ENCODE data around the gene PRR20G. TPM values are rescaled to one million over a fixed set of nuclear protein-coding genes. Genes with fewer than 3 reads are reported as not detected.

Gene PRR20G
- total RNA-seq, 1 donor from 2014 or later: not detected

DNA sequence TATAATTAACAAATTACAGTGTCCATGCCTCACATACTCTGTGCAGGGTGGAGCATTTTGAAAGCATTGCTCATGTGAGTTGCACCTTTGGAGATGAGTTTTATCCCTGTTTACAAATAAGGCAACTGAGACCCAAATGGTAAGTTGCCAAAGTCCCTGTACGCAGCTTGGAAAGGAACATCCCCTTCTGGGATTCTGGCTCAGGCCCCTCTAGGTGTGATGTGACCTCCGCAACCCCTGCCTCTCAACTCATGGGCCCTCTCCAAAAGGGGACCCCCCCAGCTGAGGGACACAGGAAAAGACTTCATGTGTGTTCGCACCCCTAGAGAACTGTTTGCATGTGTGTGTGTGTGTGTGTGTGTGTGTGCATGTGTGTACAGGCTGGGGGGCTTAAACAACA, 25.3 kb downstream of the PRR20G start:
- no peak for DNase-seq

DNA sequence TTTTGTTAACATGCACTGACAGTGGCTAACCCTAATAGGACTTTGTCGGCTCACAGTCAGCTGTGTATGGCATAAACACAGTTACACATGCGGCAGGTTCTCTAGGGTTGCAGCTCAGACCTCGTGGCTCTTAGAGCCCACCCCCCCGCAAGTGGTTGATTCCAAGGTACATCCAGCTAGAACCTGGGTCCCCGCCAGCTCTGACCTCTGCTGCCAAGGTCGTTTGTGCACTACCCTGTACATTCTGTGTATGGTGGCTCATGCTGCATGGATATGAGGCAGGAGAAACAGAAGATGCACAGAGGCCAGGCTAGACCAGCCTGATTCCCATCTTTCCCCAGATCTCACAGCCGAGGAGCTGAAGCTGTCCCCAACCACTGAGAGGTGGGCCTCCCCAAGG, 25.9 kb downstream of the PRR20G start:
- no peak for DNase-seq

DNA sequence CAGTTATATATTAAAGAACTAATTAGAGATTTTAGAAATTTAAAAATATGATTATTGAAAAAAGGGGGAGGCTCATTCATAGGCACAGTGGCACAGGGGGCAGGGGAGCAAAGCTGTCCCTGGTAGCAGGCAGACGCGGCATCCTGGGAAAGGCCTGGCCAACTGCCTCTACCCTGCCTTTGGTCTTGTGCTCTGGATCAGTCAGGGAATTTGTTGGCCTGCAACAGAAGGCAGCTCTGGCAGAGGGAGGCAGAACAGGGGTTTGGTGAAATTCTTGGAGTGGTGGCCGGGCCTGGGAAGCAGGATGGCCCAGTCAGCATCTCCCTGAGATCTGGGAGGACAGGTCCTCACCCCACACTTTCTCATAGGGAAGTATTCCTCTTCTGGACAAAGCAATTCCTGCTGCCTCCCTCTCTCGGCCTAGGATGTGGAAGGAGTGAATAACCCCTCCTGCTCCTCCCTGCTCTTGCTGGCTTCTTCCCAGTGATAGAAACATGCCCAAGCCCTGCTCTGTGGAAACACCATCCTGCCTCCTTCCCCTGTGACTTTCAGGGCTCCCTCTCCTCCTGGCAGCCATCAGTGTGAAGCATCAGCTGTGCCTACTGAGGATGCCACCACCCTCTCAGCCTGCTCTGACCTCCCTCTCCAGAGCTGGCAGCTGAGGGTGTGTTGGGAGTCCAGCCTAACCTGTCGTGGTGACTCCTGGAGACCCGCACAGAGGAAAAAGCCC, 26.9 kb downstream of the PRR20G start:
- no peak for DNase-seq

- no peak for DNase-seq
Observed at GRCh38 chr3:127260416-127260815, 27.4 kb downstream of the PRR20G start.

DNA sequence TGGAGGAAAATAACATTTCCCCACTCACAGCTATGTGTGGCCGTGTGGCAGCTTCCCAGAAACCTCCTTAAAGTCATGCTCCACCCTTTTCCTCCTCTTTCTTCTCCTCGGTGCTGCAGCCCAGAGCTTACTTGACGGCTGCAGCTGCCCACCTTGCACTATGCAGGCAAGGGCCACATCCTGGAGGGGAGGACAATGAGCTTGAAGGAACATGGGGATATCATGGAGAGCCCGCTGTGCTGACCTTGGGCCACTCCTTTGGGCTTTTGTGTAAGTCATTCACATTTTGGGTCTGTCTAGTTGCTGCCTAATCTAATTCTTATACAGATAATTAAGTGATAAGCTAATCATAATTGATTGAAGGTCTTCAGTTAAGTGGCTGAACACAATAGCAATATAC, 28.0 kb downstream of the PRR20G start:
- DNase-seq: no peak

- DNase-seq: no peak
Observed at GRCh38 chr3:127258733-127259132, 29.1 kb downstream of the PRR20G start.

GRCh38 chr3:127257351-127257750, 30.5 kb downstream of the PRR20G start:
- no peak for DNase-seq

GRCh38 chr3:127256733-127257271, 31.0 kb downstream of the PRR20G start:
- no peak for DNase-seq

DNA sequence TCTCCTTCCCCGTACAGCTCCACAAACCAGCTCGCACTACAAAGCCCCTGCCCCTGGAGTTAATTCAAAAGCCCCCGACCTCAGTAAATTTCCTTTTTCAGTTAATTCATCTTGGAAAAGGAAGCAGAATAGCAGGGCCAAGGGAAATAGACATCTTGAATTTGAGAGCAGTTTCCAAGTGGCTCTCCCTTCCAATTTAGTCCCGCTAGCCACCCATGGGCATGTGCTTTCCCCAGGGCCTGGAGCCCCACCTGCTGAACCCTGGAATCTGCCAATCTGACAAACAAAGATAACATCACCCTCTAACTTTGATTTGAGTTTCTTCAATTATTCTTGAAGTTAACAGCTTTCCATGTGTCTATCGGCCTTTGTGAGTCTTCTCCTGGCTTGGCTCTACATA, 31.7 kb downstream of the PRR20G start:
- DNase-seq: no peak

DNA sequence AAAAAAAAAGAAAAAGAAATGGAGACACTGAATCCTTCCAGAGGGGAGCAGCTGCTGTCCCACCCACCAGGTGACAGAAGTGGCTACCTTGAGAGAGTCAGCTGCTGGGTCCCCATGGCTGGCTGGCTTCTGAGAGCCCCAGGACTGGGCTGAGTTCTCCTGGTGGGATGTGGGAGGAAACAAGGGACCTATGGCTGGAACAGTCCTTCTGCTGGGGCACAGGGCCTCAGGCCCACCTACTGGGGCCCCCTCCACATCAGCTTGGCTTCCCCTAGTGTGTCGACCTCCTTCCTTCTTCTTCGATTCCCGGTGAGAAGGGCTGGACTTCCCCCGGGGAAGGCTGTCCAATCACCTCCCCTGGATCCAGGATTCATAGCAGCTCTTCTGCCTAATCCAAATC, 32.3 kb downstream of the PRR20G start:
- no peak for DNase-seq

DNA sequence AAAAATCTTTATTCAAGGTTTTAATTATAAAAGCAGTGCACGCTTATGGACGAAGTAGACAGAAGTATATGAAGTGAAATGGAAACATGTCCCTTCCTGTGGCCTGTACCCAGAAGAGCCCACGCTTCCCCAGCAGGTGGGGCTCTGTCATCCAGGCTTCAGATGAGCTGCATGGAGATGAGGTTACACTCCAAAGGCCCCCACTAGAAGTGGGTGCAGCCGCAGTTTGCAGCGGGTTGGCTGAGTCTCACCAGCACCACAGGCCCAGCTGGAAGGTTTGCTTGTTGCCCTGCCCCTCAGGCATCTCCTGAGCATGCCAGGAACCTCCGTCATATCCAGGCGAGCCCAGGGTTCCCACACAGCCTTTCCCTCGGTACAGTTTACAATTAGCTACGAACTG, 33.1 kb downstream of the PRR20G start:
- peak; percentile 28 for DNase-seq

DNA sequence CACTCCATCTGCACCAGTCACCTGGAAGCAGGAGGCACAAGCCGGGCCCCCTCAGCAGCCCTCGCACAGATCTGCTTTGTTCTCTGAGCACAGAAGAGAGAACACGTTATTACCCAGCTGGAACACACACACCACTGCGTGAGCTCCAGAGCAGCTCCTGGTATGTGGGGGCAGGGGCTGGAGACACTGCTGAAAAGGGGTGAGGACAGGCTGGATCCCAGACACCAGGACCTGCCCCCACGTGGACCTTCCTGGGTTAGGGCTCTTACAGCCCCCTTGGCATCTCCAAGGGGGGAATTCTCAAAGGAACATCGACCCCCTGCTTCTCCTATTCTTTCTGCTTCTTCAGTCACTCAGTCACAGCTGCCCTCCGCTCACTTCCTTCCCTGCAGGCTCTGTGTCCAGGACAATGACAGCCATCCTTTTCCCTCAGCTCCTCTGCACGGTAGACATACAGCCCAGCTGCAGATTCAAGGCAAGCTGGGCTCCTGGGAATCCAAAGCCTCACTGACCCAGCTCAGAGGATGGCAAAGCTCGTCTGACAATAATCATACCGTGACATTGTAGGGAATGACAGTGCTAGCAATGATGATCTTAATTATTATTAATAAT, 33.7 kb downstream of the PRR20G start:
- no peak for DNase-seq

DNA sequence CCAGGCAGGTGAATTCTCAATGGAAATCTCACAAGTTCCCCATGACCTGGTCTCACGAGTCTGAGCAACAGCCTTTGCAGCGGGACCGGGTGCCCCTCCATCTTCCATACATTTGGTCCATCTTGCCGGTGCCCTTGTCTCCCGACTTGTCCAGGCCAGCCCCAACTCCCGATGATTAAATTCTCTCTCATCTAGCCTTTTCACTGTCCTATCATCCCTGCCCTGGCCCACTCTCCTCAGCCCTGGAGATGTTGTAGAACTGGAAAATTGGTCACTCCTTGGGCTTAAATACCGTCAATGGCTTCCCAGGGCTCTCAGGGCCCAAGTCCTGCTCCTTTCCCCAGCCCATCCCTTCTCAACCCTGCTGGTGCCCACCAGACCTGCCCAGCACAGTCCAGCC, 34.4 kb downstream of the PRR20G start:
- DNase-seq: no peak

DNA sequence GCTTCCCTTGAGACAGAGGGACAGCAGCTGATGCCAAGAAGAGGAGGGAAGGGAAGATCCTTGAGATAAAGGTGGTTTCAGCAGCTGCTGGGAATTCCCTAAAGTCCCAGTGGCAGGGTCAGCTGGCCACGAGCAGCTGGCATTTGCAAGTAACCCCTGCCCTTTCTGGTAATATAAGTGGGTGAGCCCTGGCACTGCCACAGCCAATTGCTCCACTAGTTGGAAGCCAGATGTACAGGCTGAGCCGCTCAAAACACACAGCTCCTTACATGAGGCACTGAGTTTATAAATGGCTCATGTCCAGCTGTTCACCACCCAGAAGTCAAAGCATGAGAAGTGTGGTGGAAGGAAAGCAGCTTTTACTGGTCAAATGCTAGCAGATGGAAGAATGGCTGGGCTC, 35.4 kb downstream of the PRR20G start:
- no peak for DNase-seq

DNA sequence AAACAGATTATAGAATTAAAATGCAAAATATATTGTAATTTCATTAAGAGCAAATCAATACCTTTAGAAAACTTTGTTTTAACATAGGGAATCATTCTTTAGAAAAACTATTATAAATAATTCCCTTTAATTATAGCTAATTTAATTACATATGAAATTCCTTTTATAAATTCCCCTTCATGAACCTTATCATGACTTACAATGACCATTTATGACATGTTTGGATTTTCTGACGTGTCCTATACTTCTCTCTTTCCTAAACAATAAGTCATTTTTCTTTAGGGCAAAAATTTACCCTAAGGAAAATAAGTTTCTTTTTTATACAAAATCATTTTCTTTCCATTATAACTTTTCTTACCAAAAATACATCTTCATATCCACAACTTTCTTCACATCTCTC, 37.8 kb downstream of the PRR20G start:
- DNase-seq: no peak

GRCh38 chr3:127247292-127247691, 40.6 kb downstream of the PRR20G start:
- no peak for DNase-seq

- DNase-seq: no peak
Observed at GRCh38 chr3:127238602-127239001, 49.2 kb downstream of the PRR20G start.

GRCh38 chr3:127237835-127238234, 50.0 kb downstream of the PRR20G start:
- DNase-seq: no peak

DNA sequence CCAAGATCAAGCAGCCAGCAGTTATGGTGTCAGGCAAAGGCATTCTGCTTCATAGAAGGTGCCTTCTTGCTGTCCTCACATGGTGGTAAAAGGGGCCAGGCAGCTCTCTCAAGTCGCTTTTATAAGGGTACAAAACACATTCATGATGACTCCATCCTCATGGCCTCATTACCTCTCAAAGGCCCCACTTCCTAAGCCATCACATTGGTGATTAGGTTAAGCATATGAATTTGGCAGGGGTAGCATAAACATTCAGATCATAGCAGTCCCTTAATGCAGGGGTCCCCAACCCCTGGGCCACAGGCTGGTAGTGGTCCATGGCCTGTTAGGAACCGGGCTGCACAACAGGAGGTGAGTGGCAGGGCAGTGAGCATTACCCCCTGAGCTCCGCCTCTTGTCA, 52.1 kb downstream of the PRR20G start:
- no peak for DNase-seq

DNA sequence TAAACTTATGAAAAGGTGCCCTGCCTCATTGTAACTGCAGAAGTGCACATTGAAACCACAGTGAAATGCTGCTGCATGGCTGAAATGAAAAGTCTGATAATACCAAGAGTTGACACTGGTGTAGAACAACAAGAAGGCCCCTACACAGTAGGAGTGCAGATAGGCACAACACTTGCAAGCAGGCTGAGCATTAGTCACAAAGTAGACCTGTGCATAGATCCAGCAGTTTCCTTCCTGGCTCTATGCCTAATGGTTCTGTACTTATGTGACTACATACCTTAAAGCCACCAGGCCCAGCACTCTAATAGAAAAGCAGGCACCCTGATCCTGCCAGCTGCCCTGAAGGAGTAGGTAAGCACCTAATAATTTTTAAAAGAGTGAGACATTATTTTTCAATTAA, 53.1 kb downstream of the PRR20G start:
- DNase-seq: no peak
